K562 (cell line): ENCODE measurements around the gene IQGAP3. TPM values are rescaled to one million over a fixed set of nuclear protein-coding genes. Genes with fewer than 3 reads are reported as not detected.

Source experiments
- ARID4B ChIP-seq: sonication (generic); formaldehyde crosslinking; IDR thresholded peaks from 2 replicates; pipeline ENCODE4 v1.8.0; 2022; ENCODE audit warnings: mild to moderate bottlenecking, missing genetic modification reagents
- E2F5 ChIP-seq: sonication (generic); formaldehyde crosslinking; IDR thresholded peaks from 2 replicates; pipeline ENCODE4 v1.8.0; 2022; ENCODE audit warnings: mild to moderate bottlenecking, missing genetic modification reagents
- SPI1 ChIP-seq: IDR thresholded peaks from 2 replicates; pipeline ENCODE4 v1.6.1; 2011; ENCODE audit warnings: low read depth, low read length, control low read depth, borderline replicate concordance
- TCF3 ChIP-seq: sonication (generic); formaldehyde crosslinking; IDR thresholded peaks from 2 replicates; pipeline ENCODE4 v1.4.0; 2020; ENCODE audit warnings: mild to moderate bottlenecking, missing genetic modification reagents
- polyA plus RNA-seq, 8 experiments: library from polyadenylated mRNA; depleted of rRNA in 4 of 8; stranded (reverse) in 5 of 8; unstranded in 3 of 8; fragments of >200 nt; fragmentation: Nextera tagmentation in 2 of 8; fragmentation: Illumina TruSeq in 1 of 8; extraction: Ambion mirVana in 2 of 8; extraction: Trizol in 1 of 8; gene quantifications; 2 replicates each; pipeline versions ENCODE4 v1.2.1 to v1.2.3, GENCODE V29; 2011 to 2014; ENCODE audit warnings: inconsistent platforms in 1 of 8, missing spikeins in 1 of 8
- total RNA-seq, 7 experiments: library from RNA; depleted of rRNA in 6 of 7; stranded (reverse); fragments of >200 nt in 6 of 7; fragmentation: Illumina TruSeq in 2 of 7; extraction: Trizol in 2 of 7; gene quantifications; 2 replicates each; pipeline versions ENCODE4 v1.2.1 to v1.2.3, GENCODE V29; 2011 to 2021; ENCODE audit warnings: low replicate concordance in 1 of 7

IQGAP3 gene
- total and polyA plus RNA-seq, 9 of the 15 experiments (the other 6 are each of a cell fraction or from before 2014, with no cell fraction given), result 1.4 to 16.6 (median 11.9) TPM

GRCh38 chr1:156499842-156500542, 72.4 kb downstream of the IQGAP3 start (continued):
- TF ChIP-seq SPI1 (no peak), E2F5 (0 out of 2 replicates have a peak, but pooled peaks have one; percentile 46), ARID4B (CRISPR knock-in tag) (0 out of 2 replicates have a peak, but pooled peaks have one; percentile 28), TCF3 (no peak)
- TF ChIP-seq, all 486 proteins: peak for 28
